BJ (cell line): Measurements from ENCODE around the gene TLR6. TPM values are rescaled to one million over a fixed set of nuclear protein-coding genes. Genes with fewer than 3 reads are reported as not detected.
"Not testable (repeated sequence)": the region's sequence is repeated elsewhere in the genome, so short reads cannot be mapped to it uniquely, and the experiment has no call there.

Source experiments
- CTCF ChIA-PET: fragments of 350-600 bp; formaldehyde crosslinking; extraction: SDS; loops from one replicate; lab custom pipeline; 2021; ENCODE audit warnings: antibody characterized with exemption, inconsistent platforms; lab: Yijun Ruan, JAX
- POLR2A ChIA-PET: fragments of 300-600 bp; sonication (Branson Sonifier 250); formaldehyde crosslinking; extraction: SDS; loops from one replicate; lab custom pipeline; 2021; ENCODE audit warnings: antibody characterized with exemption; lab: Charles Lee
- DNase-seq: peaks from one replicate; pipeline ENCODE4 v3.0.0-alpha.2; 2011; ENCODE audit warnings: low read depth
- H3K27me3 ChIP-seq: 2 replicates; pipeline ENCODE4 v1.6.0; 2011; ENCODE audit warnings: low read length; ENCODE audit not compliant: control insufficient read depth, insufficient read depth
- H3K36me3 ChIP-seq: 2 replicates; pipeline ENCODE4 v1.5.1; 2011; ENCODE audit warnings: low read length; ENCODE audit not compliant: control insufficient read depth, insufficient read depth
- H3K4me3 ChIP-seq: 2 replicates; pipeline ENCODE4 v1.5.1; 2011; ENCODE audit warnings: low read depth, mild to moderate bottlenecking, control low read depth, low read length
- polyA plus RNA-seq: library from polyadenylated mRNA; depleted of rRNA; stranded (reverse); fragments of >200 nt; gene quantifications from 2 replicates; pipeline ENCODE4 v1.2.3, GENCODE V29; 2011
- TF ChIP-seq, protein P1 (sequence below): IDR thresholded peaks from 2 replicates; pipeline ENCODE4 v1.5.1; 2011; ENCODE audit warnings: low read depth, mild to moderate bottlenecking, control low read depth, inconsistent platforms, low read length, moderate library complexity; ENCODE audit not compliant: insufficient read depth

Gene TLR6
- polyA plus RNA-seq, 1 experiment = 0.27 TPM

DNA sequence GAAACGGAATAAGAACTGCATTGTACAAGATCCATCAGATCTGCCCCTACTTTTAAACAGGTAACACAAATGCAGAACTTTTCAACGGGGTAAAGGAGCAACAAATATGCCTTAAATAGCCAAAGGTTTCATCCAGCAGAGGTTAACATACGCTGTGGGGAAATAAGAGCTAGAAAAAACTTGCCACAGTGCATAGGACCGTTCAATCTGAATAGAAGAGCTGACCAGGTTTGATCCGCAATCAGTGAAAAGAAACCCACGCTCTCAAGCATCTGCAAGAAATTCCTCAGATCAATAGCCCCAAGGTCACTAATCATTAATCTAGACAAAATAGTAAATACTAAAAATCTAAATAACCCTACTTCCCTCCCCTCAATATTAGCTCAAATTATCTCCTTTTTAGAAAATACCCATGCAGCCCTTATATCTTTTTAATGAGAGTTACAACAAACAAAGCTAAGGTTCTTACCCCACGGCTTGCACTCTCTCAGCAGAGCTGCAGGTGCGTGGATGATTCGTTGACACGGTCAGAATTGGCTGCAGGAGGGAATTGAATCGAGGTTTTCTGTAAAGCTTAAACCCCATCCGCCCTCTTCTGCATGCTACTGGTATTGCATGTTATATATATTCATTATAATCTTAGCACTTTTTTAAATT is 74.0 kb downstream of the TLR6 start, which contains the start of gene TLR10:
TLR10 (minus strand) TSS at position 539 of the 657 bp plus-strand sequence. CDS start 7,400 bp downstream, outside the sequence.
- Histone ChIP-seq H3K36me3 (no peaks in the 10 kb centered on the region), H3K4me3 (no peak within 1 kb of the TSS), H3K27me3 (no peaks in the 10 kb centered on the region)
- TF ChIP-seq, protein P1, sequence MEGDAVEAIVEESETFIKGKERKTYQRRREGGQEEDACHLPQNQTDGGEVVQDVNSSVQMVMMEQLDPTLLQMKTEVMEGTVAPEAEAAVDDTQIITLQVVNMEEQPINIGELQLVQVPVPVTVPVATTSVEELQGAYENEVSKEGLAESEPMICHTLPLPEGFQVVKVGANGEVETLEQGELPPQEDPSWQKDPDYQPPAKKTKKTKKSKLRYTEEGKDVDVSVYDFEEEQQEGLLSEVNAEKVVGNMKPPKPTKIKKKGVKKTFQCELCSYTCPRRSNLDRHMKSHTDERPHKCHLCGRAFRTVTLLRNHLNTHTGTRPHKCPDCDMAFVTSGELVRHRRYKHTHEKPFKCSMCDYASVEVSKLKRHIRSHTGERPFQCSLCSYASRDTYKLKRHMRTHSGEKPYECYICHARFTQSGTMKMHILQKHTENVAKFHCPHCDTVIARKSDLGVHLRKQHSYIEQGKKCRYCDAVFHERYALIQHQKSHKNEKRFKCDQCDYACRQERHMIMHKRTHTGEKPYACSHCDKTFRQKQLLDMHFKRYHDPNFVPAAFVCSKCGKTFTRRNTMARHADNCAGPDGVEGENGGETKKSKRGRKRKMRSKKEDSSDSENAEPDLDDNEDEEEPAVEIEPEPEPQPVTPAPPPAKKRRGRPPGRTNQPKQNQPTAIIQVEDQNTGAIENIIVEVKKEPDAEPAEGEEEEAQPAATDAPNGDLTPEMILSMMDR = peak; percentile 68
- POLR2A ChIA-PET = no interaction called here
- DNase-seq = no peak
- CTCF ChIA-PET = interaction anchor here (0.6 to 5.7 kb wide), 23 partner anchors 9 to 735 kb away, joined by 3 to 113 read pairs (median 5); partner anchors contain the start of gene TLR1

DNA sequence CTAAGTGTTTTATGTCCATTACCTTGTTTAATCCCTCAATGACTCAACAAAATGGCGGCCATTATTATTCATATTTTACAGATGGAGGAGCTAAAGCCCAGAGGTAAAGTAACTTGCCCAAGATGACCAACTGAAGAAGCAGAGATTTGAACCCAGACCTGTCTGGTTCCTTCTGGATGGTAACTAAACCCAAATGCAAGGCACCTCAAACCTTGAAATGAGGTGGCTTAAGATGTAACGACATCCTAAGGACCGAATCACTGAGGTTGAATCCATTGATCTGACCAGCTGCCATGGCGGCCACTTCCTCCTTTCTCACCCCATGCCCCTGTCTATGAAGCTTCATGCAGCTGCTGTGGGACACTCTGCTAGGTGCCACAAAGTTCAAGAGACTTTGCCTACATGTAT is 74.8 kb downstream of the TLR6 start:
- H3K36me3 ChIP-seq = no peaks in the 10 kb centered on the region
- no peaks in the 10 kb centered on the region for H3K27me3 ChIP-seq
- TF ChIP-seq, protein P1 = no peak
- ChIA-PET POLR2A (no interaction called here), CTCF (interaction anchor here (0.6 to 5.7 kb wide), 17 partner anchors 10 to 602 kb away, joined by 3 to 113 read pairs (median 5); partner anchors contain the start of gene TLR1)
- no peak for DNase-seq
- H3K4me3 ChIP-seq = no peak overlapping the region

DNA sequence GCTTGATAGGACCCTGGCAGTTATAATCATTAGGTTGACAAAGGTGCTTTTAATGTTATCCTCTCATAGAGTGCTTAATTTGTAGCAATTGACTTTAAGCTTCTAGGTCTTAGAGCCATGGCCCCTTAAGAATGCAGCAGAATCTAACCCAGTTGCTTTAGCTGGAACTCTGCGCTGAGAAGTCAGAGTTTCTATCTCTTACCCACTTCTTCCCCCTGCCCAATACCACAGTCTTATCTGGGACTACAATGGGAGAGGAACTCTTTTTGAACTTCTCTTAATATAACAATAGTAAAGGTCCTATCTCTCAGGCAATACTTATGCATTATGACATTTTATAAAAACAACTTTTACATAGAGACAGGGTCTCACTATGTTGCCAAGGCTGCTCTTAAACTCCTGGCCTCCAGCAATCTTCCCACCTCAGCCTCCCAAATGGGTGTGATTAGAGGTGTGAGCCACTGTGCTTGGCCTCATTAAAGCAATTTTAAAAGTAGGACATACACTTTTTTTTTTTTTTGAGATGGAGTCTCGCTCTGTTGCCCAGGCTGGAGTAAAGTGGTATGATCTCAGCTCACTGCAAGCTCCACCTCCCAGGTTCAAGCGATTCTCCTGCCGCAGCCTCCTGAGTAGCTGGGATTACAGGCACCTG is 75.7 kb downstream of the TLR6 start:
- CTCF ChIA-PET = interaction anchor here (0.5 to 5.7 kb wide), 7 partner anchors 10 to 607 kb away, joined by 3 to 113 read pairs (median 3); no protein-coding TSS in a partner anchor
- TF ChIP-seq, protein P1 = no peak
- Histone ChIP-seq H3K27me3 (no peaks in the 10 kb centered on the region), H3K36me3 (no peaks in the 10 kb centered on the region), H3K4me3 (no peak overlapping the region)
- POLR2A ChIA-PET = no interaction called here
- DNase-seq = no peak

DNA sequence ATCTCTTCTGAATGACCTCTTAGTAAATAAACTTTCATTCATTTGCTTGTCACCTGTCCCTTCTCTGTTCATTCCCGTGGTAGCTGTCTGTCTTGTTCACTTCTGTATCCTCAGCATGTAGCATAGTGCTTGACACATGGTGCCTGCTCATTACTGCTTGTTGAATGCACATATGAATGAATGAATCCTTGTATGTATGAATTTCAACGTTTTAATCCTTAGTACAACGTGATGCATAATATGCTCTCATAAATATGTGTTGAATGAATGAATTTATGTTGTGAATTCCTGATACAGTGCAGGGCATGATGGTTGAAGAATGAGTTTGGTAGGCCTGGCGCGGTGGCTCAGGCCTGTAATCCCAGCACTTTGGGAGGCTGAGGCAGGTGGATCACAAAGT is 76.8 kb downstream of the TLR6 start:
- CTCF ChIA-PET = interaction anchor here (0.6 to 3.9 kb wide), 4 partner anchors 19 to 606 kb away, joined by 3 to 113 read pairs (median 3); no protein-coding TSS in a partner anchor

DNA sequence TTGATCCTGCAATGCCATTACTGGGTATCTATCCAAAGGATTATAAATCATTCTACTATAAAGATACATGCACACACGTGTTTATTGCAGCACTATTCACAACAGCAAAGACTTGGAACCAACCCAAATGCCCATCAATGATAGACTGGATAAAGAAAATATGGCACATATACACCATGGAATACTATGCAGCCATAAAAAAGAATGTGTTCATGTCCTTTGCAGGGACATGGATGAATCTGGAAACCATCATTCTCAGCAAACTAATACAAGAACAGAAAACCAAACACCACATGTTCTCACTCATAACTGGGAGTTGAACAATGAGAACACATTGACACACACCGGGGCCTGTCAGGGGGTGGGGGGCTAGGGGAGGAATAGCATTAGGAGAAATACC is 78.7 kb downstream of the TLR6 start:
- POLR2A ChIA-PET, H3K27me3 ChIP-seq, H3K36me3 ChIP-seq, DNase-seq, H3K4me3 ChIP-seq: not testable (repeated sequence)
- CTCF ChIA-PET = interaction anchor here (1.4 to 2.0 kb wide), 3 partner anchors 12 to 26 kb away, joined by 3 to 14 read pairs (median 4); no protein-coding TSS in a partner anchor

More for the DNA sequence above, 76.8 kb downstream of the TLR6 start:
- 0 out of 2 replicates have a peak, but pooled peaks cover 3% of the 10 kb centered on the region for H3K27me3 ChIP-seq
- H3K36me3 ChIP-seq = no peaks in the 10 kb centered on the region
- TF ChIP-seq, protein P1 = no peak
- no peak for DNase-seq
- POLR2A ChIA-PET = no interaction called here
- no peak overlapping the region for H3K4me3 ChIP-seq
